K562 (cell line): ENCODE data around the gene DPP10. TPM values are rescaled to one million over a fixed set of nuclear protein-coding genes. Genes with fewer than 3 reads are reported as not detected.

ENCODE experiments used
- ATAC-seq: fragments of 200-7000 bp; cut with Tn5 transposase; 3 replicates; pipeline ENCODE4 v1.9.1; 2020; ENCODE audit warnings: moderate library complexity
- BruUV-seq: library from RNA; stranded (reverse); fragments of 400-500 nt; replicated peaks from 2 replicates; lab custom pipeline; 2021; lab: Mats Ljungman, UMichigan
- CTCF ChIA-PET: fragments of 300-600 bp; formaldehyde crosslinking; extraction: SDS; loops from one replicate; lab custom pipeline; 2021; ENCODE audit warnings: low intra/inter-chr PET ratio; lab: Yijun Ruan, JAX
- POLR2A ChIA-PET: fragments of 300-600, 350-650 bp; sonication (Branson Sonifier 250); formaldehyde crosslinking; extraction: SDS; loops from one replicate; lab custom pipeline; 2021; ENCODE audit warnings: antibody characterized with exemption, inconsistent platforms; lab: Yijun Ruan, JAX
- DNase-seq, 4 experiments: peaks; one replicate each; pipeline versions ENCODE4 v3.0.0 to v3.0.0-alpha.2; 2011 to 2018; ENCODE audit warnings: low spot score in 3 of 4, mixed read lengths in 3 of 4; ENCODE audit errors: extremely low read depth in 1 of 4
- FAIRE-seq: peaks from 2 replicates; lab custom pipeline; 2011; peaks lifted over from hg19 to GRCh38; lab: Jason Lieb, UNC
- H2AFZ ChIP-seq: 2 replicates; pipeline ENCODE4 v1.6.0; 2011; ENCODE audit warnings: low read depth, low read length, control low read depth, inconsistent platforms
- H3K27ac ChIP-seq: fragments of 200-600 bp; 3 replicates; pipeline ENCODE4 v1.8.0; 2011; ENCODE audit warnings: low read depth, mild to moderate bottlenecking, control low read depth, inconsistent platforms, low read length, moderate library complexity, mixed read lengths; ENCODE audit errors: extremely low read depth
- H3K27me3 ChIP-seq, 2 experiments: fragments of 300-600 bp in 1 of 2; 2 replicates in 1 of 2; 3 replicates in 1 of 2; pipeline versions ENCODE4 v1.6.0 to v1.8.0; 2011; ENCODE audit warnings: inconsistent platforms in 2 of 2, low read length in 2 of 2, mild to moderate bottlenecking in 1 of 2, mixed read lengths in 1 of 2, moderate library complexity in 1 of 2; ENCODE audit not compliant: control insufficient read depth in 2 of 2, insufficient read depth in 2 of 2
- H3K36me3 ChIP-seq: fragments of 300-600 bp; 3 replicates; pipeline ENCODE4 v1.8.0; 2011; ENCODE audit warnings: mild to moderate bottlenecking, low read length, inconsistent platforms; ENCODE audit not compliant: control insufficient read depth, insufficient read depth
- H3K4me1 ChIP-seq, 2 experiments: fragments of 200-600 bp in 1 of 2; replicated peaks in 1 of 2; 2 replicates in 1 of 2; 3 replicates in 1 of 2; pipeline versions ENCODE4 v1.5.1 to v1.8.0; 2011; ENCODE audit warnings: inconsistent platforms in 2 of 2, low read length in 2 of 2, mild to moderate bottlenecking in 1 of 2, mixed read lengths in 1 of 2, moderate library complexity in 1 of 2; ENCODE audit not compliant: control insufficient read depth in 2 of 2, insufficient read depth in 2 of 2
- H3K4me2 ChIP-seq: 2 replicates; pipeline ENCODE4 v1.6.1; 2011; ENCODE audit warnings: low read length, control low read depth, inconsistent platforms, mixed read lengths; ENCODE audit not compliant: insufficient read depth
- H3K4me3 ChIP-seq: fragments of 200-600 bp; sonication (generic), shearing (Covaris generic); 2 replicates; pipeline ENCODE4 v1.5.1; 2016; ENCODE audit warnings: control low read depth, inconsistent platforms
- H3K79me2 ChIP-seq: fragments of 200-600 bp; 3 replicates; pipeline ENCODE4 v1.8.0; 2011; ENCODE audit warnings: low read length, inconsistent platforms; ENCODE audit not compliant: control insufficient read depth, insufficient read depth
- H3K9ac ChIP-seq, 2 experiments: 2 replicates each; pipeline versions ENCODE4 v1.6.0 to v1.6.1; 2011; ENCODE audit warnings: low read depth in 2 of 2, low read length in 2 of 2, control low read depth in 1 of 2, inconsistent platforms in 1 of 2, mild to moderate bottlenecking in 1 of 2, mixed read lengths in 1 of 2; ENCODE audit not compliant: insufficient read depth in 1 of 2
- H3K9me1 ChIP-seq: one replicate; pipeline ENCODE4 v1.6.0; 2011; ENCODE audit warnings: inconsistent platforms, mild to moderate bottlenecking, low read length, moderate library complexity; ENCODE audit not compliant: control insufficient read depth, insufficient read depth
- H3K9me3 ChIP-seq: replicated peaks from 2 replicates; pipeline ENCODE4 v1.5.1; 2011; ENCODE audit warnings: low read depth, low read length, inconsistent platforms; ENCODE audit not compliant: control insufficient read depth, insufficient read depth
- H4K20me1 ChIP-seq: replicated peaks from 2 replicates; pipeline ENCODE4 v1.6.1; 2011; ENCODE audit warnings: low read length, inconsistent platforms, mixed read lengths; ENCODE audit not compliant: control insufficient read depth, insufficient read depth
- PHTF2 ChIP-seq: fragments of 250-450 bp; sonication (Bioruptor Pico); IDR thresholded peaks from 2 replicates; pipeline ENCODE4 v1.5.0; 2021; ENCODE audit warnings: mild to moderate bottlenecking
- PPARD ChIP-seq: fragments of 250-450 bp; sonication (Bioruptor Pico); IDR thresholded peaks from 2 replicates; pipeline ENCODE4 v1.8.0; 2022; ENCODE audit warnings: inconsistent platforms, mild to moderate bottlenecking, moderate library complexity
- RBM25 ChIP-seq: fragments of 200-400 bp; formaldehyde crosslinking; IDR thresholded peaks from 2 replicates; pipeline ENCODE4 v1.6.1; 2018; ENCODE audit warnings: low read length, low read depth, moderate library complexity; ENCODE audit not compliant: severe bottlenecking
- RUNX1 ChIP-seq: sonication (generic); IDR thresholded peaks from 2 replicates; pipeline ENCODE4 v1.6.1; 2016; ENCODE audit warnings: antibody characterized with exemption, low read depth
- SMAD4 ChIP-seq: fragments of 250-450 bp; sonication (Bioruptor Pico); conservative IDR thresholded peaks from 2 replicates; pipeline ENCODE4 v1.8.0; 2021; ENCODE audit warnings: inconsistent platforms, mild to moderate bottlenecking, moderate library complexity
- SMC3 ChIP-seq: conservative IDR thresholded peaks from 2 replicates; pipeline ENCODE4 v1.6.1; 2011; ENCODE audit warnings: low read depth, low read length, improper control_type of control experiment; ENCODE audit not compliant: insufficient read depth
- WGBS: fragments of 100-300 bp; shearing (Covaris generic); methylation state at CpG from one replicate; pipeline ENCODE4 v1.1.6; 2016; ENCODE audit warnings: low coverage, mixed read lengths; ENCODE audit not compliant: insufficient coverage; ENCODE audit errors: missing lambda C conversion rate; 5-methylcytosine and 5-hydroxymethylcytosine counted together
- in situ Hi-C: fragments of 300-500 bp; cut with MboI; formaldehyde crosslinking; loops from 4 replicates; pipeline ENCODE4 v1.15.0; 2018; ENCODE audit warnings: inconsistent platforms, mixed read lengths
- intact Hi-C: fragments of 100-400 bp; cut with micrococcal nuclease; formaldehyde crosslinking; loops from 2 replicates; pipeline ENCODE4 v1.14.2; 2022
- polyA plus RNA-seq, 8 experiments: library from polyadenylated mRNA; depleted of rRNA in 4 of 8; stranded (reverse) in 5 of 8; unstranded in 3 of 8; fragments of >200 nt; fragmentation: Nextera tagmentation in 2 of 8; fragmentation: Illumina TruSeq in 1 of 8; extraction: Ambion mirVana in 2 of 8; extraction: Trizol in 1 of 8; gene quantifications; 2 replicates each; pipeline versions ENCODE4 v1.2.1 to v1.2.3, GENCODE V29; 2011 to 2014; ENCODE audit warnings: inconsistent platforms in 1 of 8, missing spikeins in 1 of 8
- total RNA-seq, 7 experiments: library from RNA; depleted of rRNA in 6 of 7; stranded (reverse); fragments of >200 nt in 6 of 7; fragmentation: Illumina TruSeq in 2 of 7; extraction: Trizol in 2 of 7; gene quantifications; 2 replicates each; pipeline versions ENCODE4 v1.2.1 to v1.2.3, GENCODE V29; 2011 to 2021; ENCODE audit warnings: low replicate concordance in 1 of 7
- TF ChIP-seq, protein P1 (sequence below): fragments of 450-650 bp; IDR thresholded peaks from 2 replicates; pipeline ENCODE4 v1.6.1; 2016; ENCODE audit warnings: borderline replicate concordance
- TF ChIP-seq, protein P2 (sequence below): fragments of 450-650 bp; formaldehyde crosslinking; IDR thresholded peaks from 2 replicates; pipeline ENCODE4 v1.4.0; 2022; ENCODE audit warnings: missing genetic modification characterization
- TF ChIP-seq, protein P3 (sequence below): fragments of 250-450 bp; sonication (Bioruptor Pico); IDR thresholded peaks from 2 replicates; pipeline ENCODE4 v1.8.0; 2021; ENCODE audit warnings: mild to moderate bottlenecking, moderate library complexity

Gene DPP10
- total and polyA plus RNA-seq, 9 of the 15 experiments (the other 6 are each of a cell fraction or from before 2014, with no cell fraction given): not detected

DNA sequence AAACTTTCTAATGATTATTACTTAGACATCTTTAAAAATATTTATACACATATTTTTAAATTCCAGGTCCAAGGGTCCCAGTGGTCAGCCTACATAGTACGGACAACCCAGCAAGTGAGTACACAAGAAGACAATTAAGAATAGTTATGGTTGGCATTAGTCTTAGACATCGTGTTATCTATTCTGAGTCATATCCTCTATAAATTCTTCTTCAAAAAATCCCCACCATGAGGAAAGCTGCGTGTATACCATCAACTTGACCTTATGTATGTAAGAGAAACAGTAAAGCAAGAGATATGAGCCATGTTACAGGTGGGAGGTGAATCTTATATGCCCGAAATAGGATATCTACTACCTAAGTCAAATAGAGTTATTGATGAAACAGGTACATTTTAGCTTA lies 1339.8 kb downstream of the DPP10 start:
- no peak overlapping the region for H3K4me3 ChIP-seq
- CTCF ChIA-PET: no interaction called here
- BruUV-seq: no TSS peak
- no peak overlapping the region for H2AFZ ChIP-seq
- H3K27me3 ChIP-seq: no peaks in the 10 kb centered on the region
- H3K36me3 ChIP-seq: no peaks in the 10 kb centered on the region
- ATAC-seq: no peak
- no peaks in the 10 kb centered on the region for H3K9me3 ChIP-seq
- in situ Hi-C loops: no loop called here
- no peaks in the 10 kb centered on the region for H4K20me1 ChIP-seq
- H3K4me2 ChIP-seq: no peak overlapping the region
- TF ChIP-seq SMAD4 (no peak), RUNX1 (no peak), PPARD (CRISPR knock-in tag) (no peak), PHTF2 (CRISPR knock-in tag) (no peak), SMC3 (no peak), RBM25 (no peak)
- TF ChIP-seq, protein P1, sequence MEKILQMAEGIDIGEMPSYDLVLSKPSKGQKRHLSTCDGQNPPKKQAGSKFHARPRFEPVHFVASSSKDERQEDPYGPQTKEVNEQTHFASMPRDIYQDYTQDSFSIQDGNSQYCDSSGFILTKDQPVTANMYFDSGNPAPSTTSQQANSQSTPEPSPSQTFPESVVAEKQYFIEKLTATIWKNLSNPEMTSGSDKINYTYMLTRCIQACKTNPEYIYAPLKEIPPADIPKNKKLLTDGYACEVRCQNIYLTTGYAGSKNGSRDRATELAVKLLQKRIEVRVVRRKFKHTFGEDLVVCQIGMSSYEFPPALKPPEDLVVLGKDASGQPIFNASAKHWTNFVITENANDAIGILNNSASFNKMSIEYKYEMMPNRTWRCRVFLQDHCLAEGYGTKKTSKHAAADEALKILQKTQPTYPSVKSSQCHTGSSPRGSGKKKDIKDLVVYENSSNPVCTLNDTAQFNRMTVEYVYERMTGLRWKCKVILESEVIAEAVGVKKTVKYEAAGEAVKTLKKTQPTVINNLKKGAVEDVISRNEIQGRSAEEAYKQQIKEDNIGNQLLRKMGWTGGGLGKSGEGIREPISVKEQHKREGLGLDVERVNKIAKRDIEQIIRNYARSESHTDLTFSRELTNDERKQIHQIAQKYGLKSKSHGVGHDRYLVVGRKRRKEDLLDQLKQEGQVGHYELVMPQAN: no peak
- TF ChIP-seq, protein P2, sequence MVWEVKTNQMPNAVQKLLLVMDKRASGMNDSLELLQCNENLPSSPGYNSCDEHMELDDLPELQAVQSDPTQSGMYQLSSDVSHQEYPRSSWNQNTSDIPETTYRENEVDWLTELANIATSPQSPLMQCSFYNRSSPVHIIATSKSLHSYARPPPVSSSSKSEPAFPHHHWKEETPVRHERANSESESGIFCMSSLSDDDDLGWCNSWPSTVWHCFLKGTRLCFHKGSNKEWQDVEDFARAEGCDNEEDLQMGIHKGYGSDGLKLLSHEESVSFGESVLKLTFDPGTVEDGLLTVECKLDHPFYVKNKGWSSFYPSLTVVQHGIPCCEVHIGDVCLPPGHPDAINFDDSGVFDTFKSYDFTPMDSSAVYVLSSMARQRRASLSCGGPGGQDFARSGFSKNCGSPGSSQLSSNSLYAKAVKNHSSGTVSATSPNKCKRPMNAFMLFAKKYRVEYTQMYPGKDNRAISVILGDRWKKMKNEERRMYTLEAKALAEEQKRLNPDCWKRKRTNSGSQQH: no peak
- TF ChIP-seq, protein P3, sequence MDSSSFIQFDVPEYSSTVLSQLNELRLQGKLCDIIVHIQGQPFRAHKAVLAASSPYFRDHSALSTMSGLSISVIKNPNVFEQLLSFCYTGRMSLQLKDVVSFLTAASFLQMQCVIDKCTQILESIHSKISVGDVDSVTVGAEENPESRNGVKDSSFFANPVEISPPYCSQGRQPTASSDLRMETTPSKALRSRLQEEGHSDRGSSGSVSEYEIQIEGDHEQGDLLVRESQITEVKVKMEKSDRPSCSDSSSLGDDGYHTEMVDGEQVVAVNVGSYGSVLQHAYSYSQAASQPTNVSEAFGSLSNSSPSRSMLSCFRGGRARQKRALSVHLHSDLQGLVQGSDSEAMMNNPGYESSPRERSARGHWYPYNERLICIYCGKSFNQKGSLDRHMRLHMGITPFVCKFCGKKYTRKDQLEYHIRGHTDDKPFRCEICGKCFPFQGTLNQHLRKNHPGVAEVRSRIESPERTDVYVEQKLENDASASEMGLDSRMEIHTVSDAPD (CRISPR knock-in tag): no peak
- no peaks in the 10 kb centered on the region for H3K4me1 ChIP-seq
- no peak overlapping the region for H3K9ac ChIP-seq
- POLR2A ChIA-PET: no interaction called here
- intact Hi-C loops: no loop called here
- WGBS: 1% methylated on average over 4 of the region's 4 CpGs
- no peaks in the 10 kb centered on the region for H3K9me1 ChIP-seq
- no peaks in the 10 kb centered on the region for H3K79me2 ChIP-seq
- no peak overlapping the region for H3K27ac ChIP-seq
- FAIRE-seq: no peak
- no peak for DNase-seq
